Measurements from ENCODE around the gene ARHGAP19. TPM values are rescaled to one million over a fixed set of nuclear protein-coding genes. Genes with fewer than 3 reads are reported as not detected.

The ARHGAP19 gene
- total RNA-seq, 3 donors from 2014 or later: 5.9 to 10.7 (median 8.8) TPM

DNA sequence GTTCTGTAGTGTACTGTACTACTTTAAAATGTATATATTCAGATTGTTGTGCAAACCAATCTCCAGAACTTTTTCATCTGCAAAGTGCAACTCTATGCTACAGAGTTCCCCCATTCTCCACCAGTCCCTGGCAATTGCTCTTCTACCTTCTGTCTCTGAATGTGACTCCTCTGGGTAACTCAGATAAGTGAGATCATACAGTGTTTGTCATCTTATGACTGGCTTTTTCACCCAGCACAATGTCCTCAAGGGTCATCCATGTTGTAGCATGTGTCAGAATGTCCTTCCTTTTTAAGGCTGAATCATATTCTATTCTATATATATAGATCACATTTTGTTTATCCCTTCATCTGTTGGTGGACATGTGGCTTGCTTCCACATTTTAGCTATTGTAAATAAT, 117.5 kb downstream of the ARHGAP19 start:
- H3K9me3 ChIP-seq: no peaks in the 10 kb centered on the region
- intact Hi-C loops (cut with DNase I, micrococcal nuclease): no loop called here
- no peak for TF ChIP-seq CTCF (IDR thresholded peaks at IDR 0.05)
- no peak overlapping the region for H3K4me3 ChIP-seq
- no peaks in the 10 kb centered on the region for H3K36me3 ChIP-seq (ENCODE audit: low read depth)
- H3K4me1 ChIP-seq (ENCODE audit: low read depth): no peaks in the 10 kb centered on the region
- DNase-seq (no peak), ATAC-seq (no peak)

DNA sequence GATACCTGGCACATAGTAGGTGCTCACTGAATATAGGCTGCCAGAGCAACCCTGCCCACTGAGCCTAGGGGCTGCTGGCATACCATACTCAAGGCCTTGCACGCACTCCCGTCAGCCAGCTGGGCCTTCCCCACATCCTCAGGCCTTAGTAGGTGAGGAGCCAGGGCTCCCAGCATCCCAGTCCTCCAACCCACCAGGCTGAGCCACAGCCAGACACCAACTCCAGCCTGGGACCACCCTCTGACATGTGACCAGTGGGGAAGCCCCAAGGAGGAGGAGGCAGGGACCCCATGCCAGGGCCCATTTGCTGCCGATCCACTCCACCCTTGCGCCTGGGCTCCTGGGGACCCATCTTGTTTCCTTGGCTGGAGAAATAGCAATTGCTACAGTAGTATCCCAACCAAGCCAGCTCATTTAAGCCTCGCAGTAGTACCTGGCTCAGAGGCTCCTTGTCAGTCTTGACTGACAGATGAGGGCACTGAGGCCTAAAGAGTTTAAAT, 118.1 kb downstream of the ARHGAP19 start:
- no peaks in the 10 kb centered on the region for H3K36me3 ChIP-seq (ENCODE audit: low read depth)
- no peaks in the 10 kb centered on the region for H3K9me3 ChIP-seq
- no peak for TF ChIP-seq CTCF (IDR thresholded peaks at IDR 0.05)
- DNase-seq (no peak), ATAC-seq (no peak)
- H3K4me3 ChIP-seq: no peak overlapping the region
- intact Hi-C loops (cut with DNase I, micrococcal nuclease): no loop called here
- H3K4me1 ChIP-seq (ENCODE audit: low read depth): no peaks in the 10 kb centered on the region

- TF ChIP-seq CTCF (IDR thresholded peaks at IDR 0.05): no peak
- ATAC-seq (no peak), DNase-seq (no peak)
- Histone ChIP-seq H3K9me3 (no peaks in the 10 kb centered on the region), H3K4me3 (no peak overlapping the region), H3K4me1 (ENCODE audit: low read depth) (no peaks in the 10 kb centered on the region), H3K36me3 (ENCODE audit: low read depth) (no peaks in the 10 kb centered on the region)
- intact Hi-C loops (cut with DNase I, micrococcal nuclease): no loop called here
Measured at GRCh38 chr10:97173036-97173435, 119.4 kb downstream of the ARHGAP19 start.

Other genes starting within 250 kb of the ARHGAP19 start
- gene SLIT1, start 106.7 kb downstream of the ARHGAP19 start, total RNA-seq: 1 to 10 TPM in 1 of 3 donors, under 1 TPM in 2; 0.17 to 1.1 (median 0.24) TPM
- 1 to 10 TPM; 4.7 to 9.6 (median 7.2) TPM for gene FRAT1, start 26.6 kb upstream of the ARHGAP19 start, total RNA-seq
- gene FRAT2, start 42.1 kb upstream of the ARHGAP19 start, total RNA-seq: 10 to 100 TPM; 26.2 to 42.5 (median 33.3) TPM
- gene RRP12, start 108.7 kb upstream of the ARHGAP19 start, total RNA-seq: 10 to 100 TPM; 14.6 to 19.4 (median 16.9) TPM
- gene PGAM1, start 133.6 kb upstream of the ARHGAP19 start, total RNA-seq: 100 to 1,000 TPM; 173 to 244 (median 186) TPM
- 10 to 100 TPM; 20.7 to 30.9 (median 21.3) TPM for gene EXOSC1, start 153.4 kb upstream of the ARHGAP19 start, total RNA-seq
- gene ZDHHC16, start 153.5 kb upstream of the ARHGAP19 start, total RNA-seq: 10 to 100 TPM; 28.8 to 37.0 (median 29.5) TPM
- 10 to 100 TPM; 45.7 to 48.5 (median 47.0) TPM for gene MMS19, start 205.8 kb upstream of the ARHGAP19 start, total RNA-seq
- gene UBTD1, start 206.3 kb upstream of the ARHGAP19 start, total RNA-seq: 1 to 10 TPM in 2 of 3 donors, under 1 TPM in 1; 0.49 to 7.3 (median 3.4) TPM